Measurements from ENCODE around the gene COL18A1.

COL18A1 gene

DNA sequence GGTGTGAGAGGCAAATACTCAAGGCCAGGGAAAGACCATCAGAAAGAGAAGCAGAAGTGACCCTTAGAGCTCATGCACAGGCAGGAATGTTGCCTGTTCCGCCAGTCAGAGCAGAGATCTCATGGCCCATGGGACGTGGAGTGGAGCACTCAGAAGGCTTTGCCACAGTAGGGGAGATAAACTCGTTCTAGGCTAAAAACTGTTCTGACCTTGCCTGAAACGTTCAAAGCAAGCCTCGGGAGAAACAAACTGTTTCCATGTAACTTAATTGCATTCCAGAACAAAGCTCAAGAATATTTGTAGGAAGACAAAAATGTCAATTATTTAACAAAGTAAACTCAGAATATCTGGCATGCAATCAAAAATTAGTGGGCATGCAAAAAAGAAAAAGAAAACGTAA is 158.0 kb downstream of the COL18A1 start:
- no peak for TF ChIP-seq CTCF (IDR thresholded peaks at IDR 0.05; ENCODE audit: borderline replicate concordance, control extremely low read depth, extremely low read depth, insufficient read depth, missing control alignments)
- in situ Hi-C loops (cut with MboI; ENCODE audit: low sequenced_read_pairs, unreplicated experiment), result no loop called here
- no peak for DNase-seq (ENCODE audit: low spot score)
